ENCODE results near the gene TGFBI. TPM values are rescaled to one million over a fixed set of nuclear protein-coding genes. Genes with fewer than 3 reads are reported as not detected.

Gene TGFBI
- total RNA-seq, 1 donor from 2014 or later = 136 TPM

- no peak for DNase-seq
Measured at GRCh38 chr5:136090319-136090718, 61.5 kb downstream of the TGFBI start.

GRCh38 chr5:136094189-136094912, 65.6 kb downstream of the TGFBI start:
- DNase-seq = no peak

GRCh38 chr5:136094913-136095641, 66.3 kb downstream of the TGFBI start:
- no peak for DNase-seq

- no peak for DNase-seq
Measured at GRCh38 chr5:136098176-136098575, 69.4 kb downstream of the TGFBI start.

GRCh38 chr5:136099870-136100269, 71.1 kb downstream of the TGFBI start:
- no peak for DNase-seq

- DNase-seq = no peak
Measured at GRCh38 chr5:136101884-136102283, 73.1 kb downstream of the TGFBI start.

GRCh38 chr5:136103118-136103517, 74.3 kb downstream of the TGFBI start:
- DNase-seq = no peak

- peak; percentile 68 for DNase-seq
Measured at GRCh38 chr5:136104306-136104965, 75.6 kb downstream of the TGFBI start.

- no peak for DNase-seq
Measured at GRCh38 chr5:136106351-136107031, 77.7 kb downstream of the TGFBI start.

GRCh38 chr5:136108180-136108611, 79.4 kb downstream of the TGFBI start:
- DNase-seq = no peak

GRCh38 chr5:136108766-136109165, 80.0 kb downstream of the TGFBI start:
- peak; percentile 13 for DNase-seq

GRCh38 chr5:136109453-136110135, 80.8 kb downstream of the TGFBI start:
- DNase-seq = no peak

Small RNA genes within 50 kb of the gene (small RNA-seq; reads per million reads assigned to genes)
- 0.45 reads per million, percentile 56 among the genes with 10 or more reads in this experiment for gene VTRNA2-1 (ENCODE audit: low replicate concordance)

Other genes with a start within 250 kb of the TGFBI start
- 2.4 TPM for gene SLC25A48, start 194.3 kb upstream of the TGFBI start, total RNA-seq
- gene IL9, start 133.1 kb upstream of the TGFBI start, total RNA-seq = not detected
- not detected for gene LECT2, start 74.0 kb upstream of the TGFBI start, total RNA-seq
- gene SMAD5, start 103.9 kb downstream of the TGFBI start, total RNA-seq = 68.0 TPM
- not detected for gene SMIM32, start 164.2 kb downstream of the TGFBI start, total RNA-seq